Upper lobe of left lung (tissue), 4 donors: ENCODE results near the gene ATP10B.

Experiments
- POLR2A ChIP-seq, 4 donors: fragments of 450-650 bp; IDR thresholded peaks; one replicate each; pipeline ENCODE4 v1.5.1; 2016 to 2017; ENCODE audit warnings: antibody characterized with exemption in 4 of 4, mild to moderate bottlenecking in 2 of 4
- POLR2AphosphoS5 ChIP-seq, 2 donors: sonication (generic); formaldehyde crosslinking; IDR thresholded peaks; one replicate each; pipeline ENCODE4 v1.5.1; 2017; ENCODE audit warnings: antibody characterized with exemption in 2 of 2
- TF ChIP-seq, protein P1 (sequence below), 6 experiments: fragments of 450-650 bp in 4 of 6; fragments of 200-600 bp in 2 of 6; sonication (generic) in 2 of 6; IDR thresholded peaks; one replicate each; pipeline ENCODE4 v1.5.1; 2016 to 2019; ENCODE audit warnings: antibody characterized with exemption in 6 of 6

DNA sequence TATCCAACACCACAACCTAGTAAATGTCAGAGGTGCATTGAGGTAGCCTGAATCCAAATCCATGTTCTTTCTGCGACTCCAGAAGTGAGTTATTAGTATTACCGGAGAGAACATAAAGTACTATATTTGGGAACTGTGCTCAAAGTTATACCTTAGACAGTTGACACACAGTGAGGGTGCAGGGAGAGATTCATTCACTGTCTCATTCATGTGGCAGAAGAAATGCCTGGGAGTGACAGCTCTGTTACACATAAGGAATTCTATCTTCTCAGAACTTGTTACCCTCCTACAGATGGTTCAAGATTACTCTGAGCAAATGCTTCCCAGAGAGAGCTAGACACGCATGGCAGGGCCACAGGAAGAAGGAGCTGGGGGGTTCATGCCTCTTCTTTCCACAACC lies 103.0 kb downstream of the ATP10B start:
- TF ChIP-seq, protein P1, sequence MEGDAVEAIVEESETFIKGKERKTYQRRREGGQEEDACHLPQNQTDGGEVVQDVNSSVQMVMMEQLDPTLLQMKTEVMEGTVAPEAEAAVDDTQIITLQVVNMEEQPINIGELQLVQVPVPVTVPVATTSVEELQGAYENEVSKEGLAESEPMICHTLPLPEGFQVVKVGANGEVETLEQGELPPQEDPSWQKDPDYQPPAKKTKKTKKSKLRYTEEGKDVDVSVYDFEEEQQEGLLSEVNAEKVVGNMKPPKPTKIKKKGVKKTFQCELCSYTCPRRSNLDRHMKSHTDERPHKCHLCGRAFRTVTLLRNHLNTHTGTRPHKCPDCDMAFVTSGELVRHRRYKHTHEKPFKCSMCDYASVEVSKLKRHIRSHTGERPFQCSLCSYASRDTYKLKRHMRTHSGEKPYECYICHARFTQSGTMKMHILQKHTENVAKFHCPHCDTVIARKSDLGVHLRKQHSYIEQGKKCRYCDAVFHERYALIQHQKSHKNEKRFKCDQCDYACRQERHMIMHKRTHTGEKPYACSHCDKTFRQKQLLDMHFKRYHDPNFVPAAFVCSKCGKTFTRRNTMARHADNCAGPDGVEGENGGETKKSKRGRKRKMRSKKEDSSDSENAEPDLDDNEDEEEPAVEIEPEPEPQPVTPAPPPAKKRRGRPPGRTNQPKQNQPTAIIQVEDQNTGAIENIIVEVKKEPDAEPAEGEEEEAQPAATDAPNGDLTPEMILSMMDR (IDR thresholded peaks at IDR 0.05), result no peak
- no peak for TF ChIP-seq POLR2A (IDR thresholded peaks at IDR 0.05)
- no peak for TF ChIP-seq POLR2AphosphoS5 (IDR thresholded peaks at IDR 0.05)
